Activated CD4-positive, alpha-beta T cell treated with anti-CD3 and anti-CD28 coated beads, Interleukin-2, Interleukin-6, amounts not matched to agents 100 ng/mL and 50 ng/mL, durations not matched to agents 16 hours and 8 hours (primary cell): ENCODE measurements around the gene ANP32E.
"Not testable (repeated sequence)": the region's sequence is repeated elsewhere in the genome, so short reads cannot be mapped to it uniquely, and the experiment has no call there.

ENCODE experiments used
- DNase-seq: peaks from one replicate; pipeline ENCODE4 v3.0.0-alpha.2; 2020

The ANP32E gene

GRCh38 chr1:150212070-150212469, 23.8 kb downstream of the ANP32E start:
- DNase-seq: no peak

GRCh38 chr1:150210706-150211105, 25.2 kb downstream of the ANP32E start:
- no peak for DNase-seq

- DNase-seq: no peak
Observed at GRCh38 chr1:150210091-150210490, 25.8 kb downstream of the ANP32E start.

GRCh38 chr1:150208460-150208859, 27.5 kb downstream of the ANP32E start:
- not testable (repeated sequence) for DNase-seq

- no peak for DNase-seq
Observed at GRCh38 chr1:150207281-150207971, 28.5 kb downstream of the ANP32E start.

- DNase-seq: no peak
Observed at GRCh38 chr1:150196417-150196816, 39.5 kb downstream of the ANP32E start.

- DNase-seq: no peak
Observed at GRCh38 chr1:150194381-150195031, 41.4 kb downstream of the ANP32E start.

- DNase-seq: no peak
Observed at GRCh38 chr1:150192012-150192411, 43.9 kb downstream of the ANP32E start.

- DNase-seq: no peak
Observed at GRCh38 chr1:150187560-150187931, 48.4 kb downstream of the ANP32E start.

GRCh38 chr1:150186789-150187559, 48.9 kb downstream of the ANP32E start:
- DNase-seq: peak; percentile 65

GRCh38 chr1:150186438-150186788, 49.5 kb downstream of the ANP32E start:
- not testable (repeated sequence) for DNase-seq

- no peak for DNase-seq
Observed at GRCh38 chr1:150185481-150185880, 50.4 kb downstream of the ANP32E start.

GRCh38 chr1:150183061-150183460, 52.9 kb downstream of the ANP32E start:
- no peak for DNase-seq

- DNase-seq: no peak
Observed at GRCh38 chr1:150182247-150182646, 53.7 kb downstream of the ANP32E start.

- DNase-seq: no peak
Observed at GRCh38 chr1:150180474-150180873, 55.4 kb downstream of the ANP32E start.

GRCh38 chr1:150179867-150180266, 56.0 kb downstream of the ANP32E start:
- no peak for DNase-seq

GRCh38 chr1:150178548-150178947, 57.4 kb downstream of the ANP32E start:
- DNase-seq: no peak

GRCh38 chr1:150176593-150176992, 59.3 kb downstream of the ANP32E start:
- DNase-seq: no peak

GRCh38 chr1:150173141-150173585, 62.7 kb downstream of the ANP32E start:
- no peak for DNase-seq

- DNase-seq: no peak
Observed at GRCh38 chr1:150171801-150172200, 64.1 kb downstream of the ANP32E start.

- peak; percentile 65 for DNase-seq
Observed at GRCh38 chr1:150168960-150169601, 66.8 kb downstream of the ANP32E start.
